GM18517 (cell line): ENCODE measurements around the gene RBSN.
"Not testable (repeated sequence)": the region's sequence is repeated elsewhere in the genome, so short reads cannot be mapped to it uniquely, and the experiment has no call there.

ENCODE experiments used
- ATAC-seq: cut with Tn5 transposase; IDR thresholded peaks from one replicate; pipeline ENCODE4 v1.9.1; 2021; ENCODE audit warnings: mild to moderate bottlenecking, moderate library complexity; ENCODE audit not compliant: unreplicated experiment

The RBSN gene

DNA sequence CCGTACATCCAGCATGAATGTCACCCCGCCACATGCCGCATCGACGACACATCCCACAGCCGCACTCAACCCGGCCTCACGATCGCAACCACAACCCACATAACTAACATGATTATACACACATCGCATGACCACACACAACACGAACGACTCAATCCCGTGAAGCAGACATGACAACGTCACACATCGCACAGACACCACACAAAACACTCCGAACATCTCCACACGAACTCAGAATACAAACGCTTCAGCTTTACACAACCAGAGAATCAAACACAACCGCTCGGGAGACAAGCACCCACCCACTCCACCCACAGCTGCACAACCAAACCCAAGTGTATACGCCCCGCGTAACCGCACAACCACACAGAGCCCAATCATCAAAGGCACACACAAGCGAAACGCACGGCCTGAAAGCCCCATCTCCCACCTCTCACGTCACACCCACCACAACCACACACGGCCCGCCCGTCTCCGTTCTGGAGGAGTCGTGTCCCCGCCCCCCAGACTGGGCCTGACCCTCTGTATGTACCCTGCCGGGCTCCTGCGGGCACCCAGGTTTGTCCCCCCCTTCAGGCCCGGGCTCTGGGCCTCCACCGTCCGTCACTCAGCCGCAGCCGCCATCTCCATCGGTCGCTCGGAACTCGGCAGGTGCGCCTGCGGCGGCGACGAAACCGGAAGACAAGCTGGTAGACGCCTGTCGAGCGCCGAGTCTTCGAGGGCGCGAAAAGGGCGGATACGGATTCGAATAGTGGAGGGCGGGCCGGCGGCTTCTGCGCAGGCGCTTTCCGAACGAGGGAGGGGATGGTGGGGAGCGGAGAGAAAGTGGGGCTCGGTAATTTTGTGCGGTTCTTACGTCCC lies at the start of gene RBSN:
Gene RBSN, minus strand, starts transcription at position 646 of the 861 bp plus-strand sequence. CDS start 3,028 bp downstream, outside the sequence.
- peak; percentile 80 for ATAC-seq

DNA sequence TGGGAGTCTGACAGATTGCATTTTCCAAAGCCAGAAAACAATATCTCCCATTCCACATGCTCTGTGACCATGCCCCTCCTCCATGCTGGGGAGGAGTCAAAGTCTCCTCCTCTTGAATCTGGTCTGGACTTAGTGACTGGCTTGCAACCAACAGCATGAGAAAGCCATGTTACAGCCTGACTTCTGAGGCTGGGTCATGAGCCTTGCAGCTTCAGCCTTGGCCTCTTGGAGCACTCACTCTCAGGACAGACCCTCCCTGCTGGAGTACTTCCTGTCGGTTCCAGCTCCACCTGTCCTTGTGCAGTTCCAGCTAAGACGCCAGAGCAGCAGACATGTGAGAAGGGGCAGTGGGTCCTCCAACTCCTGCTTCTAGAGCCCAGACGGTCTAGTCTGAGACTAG lies 49.7 kb upstream of the RBSN start:
- ATAC-seq, result no peak

DNA sequence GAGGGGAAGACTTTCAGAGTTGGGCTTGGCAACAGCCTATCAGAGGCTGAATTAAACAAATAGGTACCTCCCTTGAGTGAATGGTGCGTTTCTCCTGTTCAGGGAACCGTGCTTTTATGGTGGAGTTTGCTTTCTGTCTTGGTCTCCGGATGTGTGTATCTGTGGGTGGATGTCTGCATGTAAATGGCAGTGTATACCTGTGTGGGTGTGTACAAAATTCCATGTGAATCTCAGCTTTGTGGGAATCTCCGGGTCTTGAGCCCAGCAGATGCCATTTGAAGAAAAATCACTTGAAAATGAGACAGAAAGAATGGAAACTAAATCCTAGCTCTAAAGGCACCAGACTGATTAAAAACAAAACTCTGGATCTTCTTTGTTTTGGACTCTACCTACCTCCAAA lies 37.9 kb upstream of the RBSN start:
- ATAC-seq, result not testable (repeated sequence)

DNA sequence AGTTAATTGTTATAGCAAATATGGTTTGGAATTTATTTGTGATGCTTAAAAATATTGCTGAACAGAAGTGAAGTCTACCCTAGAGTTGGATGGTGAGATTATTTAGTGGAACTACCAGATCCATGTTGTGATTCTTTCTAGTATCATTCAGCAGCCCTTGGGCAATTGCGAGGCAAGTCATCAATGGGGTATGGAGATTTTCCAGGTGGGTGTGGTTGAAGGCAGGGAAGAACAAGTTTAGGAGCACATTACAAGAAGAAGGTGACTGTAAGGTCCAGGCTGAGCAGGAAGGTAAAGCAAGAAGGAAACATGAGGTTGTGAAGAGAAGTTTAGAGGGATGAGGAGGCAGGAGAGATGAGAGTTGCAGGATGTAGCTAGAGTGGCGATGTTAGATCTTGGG lies 36.0 kb upstream of the RBSN start:
- ATAC-seq, result not testable (repeated sequence)

DNA sequence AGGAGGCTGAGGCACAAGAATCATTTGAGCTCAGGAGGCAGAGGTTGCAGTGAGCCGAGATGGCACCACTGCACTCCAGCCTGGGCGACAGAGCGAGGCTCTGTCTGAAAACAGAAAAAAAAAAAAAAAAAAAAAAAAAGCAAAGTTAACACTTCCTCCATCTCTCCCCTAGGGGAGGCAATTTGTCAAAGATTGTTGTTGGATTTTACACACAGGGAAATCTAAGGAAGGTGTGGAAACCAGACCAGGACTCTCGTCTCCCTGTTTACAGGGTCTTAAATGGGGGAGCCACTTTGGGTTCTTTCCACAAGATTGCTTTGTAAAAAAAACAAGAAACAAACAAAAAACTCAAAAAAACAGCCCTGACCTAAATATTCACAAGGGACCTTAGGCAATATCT lies 29.5 kb upstream of the RBSN start:
- ATAC-seq, result not testable (repeated sequence)

DNA sequence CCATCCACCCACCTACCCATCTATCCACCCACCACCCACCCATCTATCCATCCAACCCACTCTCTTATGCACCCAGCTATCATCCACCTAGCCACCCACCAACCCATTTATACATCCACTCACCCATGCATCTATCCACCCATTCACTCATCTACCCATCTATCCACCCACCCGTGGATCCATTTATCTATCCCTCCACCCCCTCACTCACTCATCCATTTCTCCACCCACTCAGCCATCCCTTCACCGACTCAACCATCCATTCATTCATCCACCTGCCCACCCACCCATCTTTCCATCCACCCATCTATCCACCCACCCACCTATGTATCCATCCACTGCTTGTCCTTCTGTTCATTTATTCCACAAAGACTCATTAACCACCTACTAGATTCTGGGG lies 28.0 kb upstream of the RBSN start:
- ATAC-seq, result not testable (repeated sequence)

DNA sequence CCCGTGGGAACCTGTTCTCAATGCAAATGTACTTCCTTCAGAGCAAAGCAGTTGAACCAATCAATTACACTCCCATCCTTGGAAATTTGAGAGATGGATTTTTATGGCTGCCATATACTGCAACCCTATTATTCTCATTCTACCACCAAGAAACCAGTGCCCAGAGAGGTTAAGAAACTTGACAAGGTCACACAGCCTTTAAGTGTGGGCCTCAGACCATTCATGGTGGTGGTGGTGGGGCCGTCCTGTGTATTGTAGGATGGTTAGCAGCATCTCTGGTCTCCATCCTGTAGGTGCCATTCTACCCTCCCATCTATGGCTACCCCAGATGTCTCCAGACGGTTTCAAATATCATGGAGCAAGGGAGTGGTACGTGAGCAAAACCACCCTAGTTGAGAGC lies 23.4 kb upstream of the RBSN start:
- ATAC-seq, result no peak

DNA sequence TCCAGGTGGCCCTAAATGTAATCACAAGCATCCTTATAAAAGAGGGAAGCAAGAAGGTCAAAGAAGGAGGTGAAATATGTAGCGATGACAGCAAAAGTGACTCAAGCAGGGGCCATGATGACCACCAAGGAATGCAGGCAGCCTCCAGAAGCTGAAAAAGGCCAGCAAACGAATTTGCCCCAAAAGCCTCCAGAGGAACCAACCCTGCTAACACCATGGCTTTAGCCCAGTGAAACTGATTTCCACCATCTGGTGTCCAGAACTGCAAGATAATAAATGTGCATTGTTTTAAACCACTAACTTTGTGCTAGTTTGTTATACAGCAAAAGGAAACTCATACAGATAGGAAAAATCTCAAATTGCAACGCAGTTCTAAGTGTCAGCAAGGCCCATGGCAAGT lies 23.0 kb upstream of the RBSN start:
- ATAC-seq, result no peak

DNA sequence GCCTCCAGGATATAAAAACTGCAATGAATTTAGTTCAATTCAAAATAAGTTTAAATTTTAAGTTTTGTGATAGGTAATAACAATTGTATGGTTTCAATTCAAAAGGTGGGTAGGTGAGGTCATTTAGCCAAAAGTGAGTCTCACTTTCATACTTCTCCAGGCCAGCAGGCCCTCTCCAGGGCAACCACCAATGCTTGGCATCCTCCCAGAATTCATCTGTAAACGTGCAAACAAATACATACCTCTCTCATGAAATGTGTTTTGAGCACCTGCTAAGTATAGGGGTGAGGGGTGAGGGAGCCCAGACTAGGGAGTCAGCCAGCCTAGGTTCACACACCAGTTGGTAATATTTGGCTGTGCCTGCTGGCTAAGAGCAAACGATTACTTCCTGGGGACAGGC lies 22.0 kb upstream of the RBSN start:
- no peak for ATAC-seq

DNA sequence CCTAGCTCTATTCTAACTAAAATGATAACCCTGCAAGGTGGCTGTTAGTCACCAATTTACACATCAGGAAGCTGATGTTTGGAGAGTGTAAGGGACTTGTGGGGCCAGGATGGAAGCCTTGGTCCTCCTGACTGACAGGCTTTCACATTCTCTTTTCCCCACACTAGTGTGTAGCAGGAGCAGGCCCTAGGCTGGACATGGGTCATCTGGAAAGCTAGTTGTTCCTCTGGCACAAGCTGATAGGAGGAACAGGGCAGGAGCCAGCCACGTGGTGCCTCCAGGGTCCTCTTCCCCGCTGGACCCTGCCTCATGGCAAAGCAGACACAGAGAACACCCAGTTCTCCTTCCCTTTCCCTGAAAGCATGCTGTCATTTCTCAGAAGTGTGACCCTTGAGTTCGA lies 18.1 kb upstream of the RBSN start:
- ATAC-seq, result no peak

DNA sequence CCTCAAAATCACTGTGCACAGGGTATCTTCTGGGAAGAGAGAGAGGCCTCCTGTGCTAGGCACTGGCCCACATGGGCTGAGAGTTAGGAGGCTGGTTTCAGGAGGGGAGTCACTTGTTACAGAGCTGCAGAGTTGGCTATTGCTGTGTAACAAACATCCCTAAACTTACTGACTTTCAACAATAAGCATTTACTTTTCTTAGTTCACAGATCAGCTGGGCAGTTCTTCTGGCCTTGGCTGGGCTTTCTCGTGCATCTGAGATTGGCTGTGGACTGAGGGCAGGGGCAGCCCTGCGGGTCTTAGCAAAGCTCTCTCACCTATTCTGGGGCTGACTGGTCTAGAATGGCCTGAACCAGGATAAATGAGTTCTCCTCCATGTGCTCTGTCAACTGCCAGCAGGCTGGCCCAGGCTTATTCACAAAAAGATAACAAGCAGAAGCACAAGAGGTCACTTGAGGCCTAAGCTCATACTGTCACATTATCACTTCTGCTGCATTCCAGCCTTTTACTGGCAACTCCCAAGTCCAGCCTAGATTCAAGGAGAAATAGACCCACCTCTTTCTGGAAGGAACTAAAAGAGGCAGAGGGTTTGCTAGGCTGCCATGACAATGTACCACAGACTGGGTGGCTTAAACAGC lies 17.2 kb upstream of the RBSN start:
- no peak for ATAC-seq

DNA sequence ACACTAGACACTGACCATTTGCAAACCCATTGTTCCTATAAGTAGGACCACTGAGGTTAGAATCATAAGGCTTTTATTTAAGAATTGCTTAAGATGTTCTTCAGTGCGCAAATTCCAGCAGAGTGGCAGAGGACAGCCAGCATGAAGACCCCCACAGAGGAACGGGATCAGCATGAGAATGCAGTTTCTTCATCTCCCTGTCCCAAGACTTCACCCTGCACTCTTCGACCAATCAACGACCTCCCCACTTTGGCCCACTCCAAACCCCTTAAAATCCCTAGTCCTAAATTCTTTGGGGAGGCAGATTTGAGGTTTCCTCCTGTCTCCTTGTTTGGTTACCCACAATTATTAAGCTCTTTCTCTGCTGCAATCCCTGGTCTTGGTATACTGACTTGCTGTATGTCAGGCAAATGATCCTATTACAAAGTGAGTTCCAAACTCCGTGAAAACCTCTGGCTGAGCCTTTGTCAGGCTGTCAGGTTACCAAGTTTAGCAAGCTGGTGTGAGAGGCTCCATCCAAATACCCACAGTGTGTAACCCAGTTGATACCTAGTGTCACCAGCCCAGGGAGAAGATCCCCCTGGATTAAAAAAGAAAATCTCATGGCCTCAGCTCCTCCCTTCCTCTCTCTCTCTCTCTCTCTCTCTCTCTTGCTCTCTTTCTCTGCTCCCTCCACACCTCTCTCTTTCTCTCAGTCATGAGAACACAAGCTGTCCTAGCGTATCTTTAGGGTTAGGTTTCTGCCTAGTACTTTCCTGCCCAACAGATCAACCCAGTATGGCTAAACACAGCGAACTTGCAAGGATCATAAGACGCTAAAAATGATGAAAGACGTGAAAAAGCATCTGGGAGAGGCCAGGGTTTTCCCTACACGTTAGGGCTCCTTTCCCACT lies 15.8 kb upstream of the RBSN start:
- no peak for ATAC-seq

DNA sequence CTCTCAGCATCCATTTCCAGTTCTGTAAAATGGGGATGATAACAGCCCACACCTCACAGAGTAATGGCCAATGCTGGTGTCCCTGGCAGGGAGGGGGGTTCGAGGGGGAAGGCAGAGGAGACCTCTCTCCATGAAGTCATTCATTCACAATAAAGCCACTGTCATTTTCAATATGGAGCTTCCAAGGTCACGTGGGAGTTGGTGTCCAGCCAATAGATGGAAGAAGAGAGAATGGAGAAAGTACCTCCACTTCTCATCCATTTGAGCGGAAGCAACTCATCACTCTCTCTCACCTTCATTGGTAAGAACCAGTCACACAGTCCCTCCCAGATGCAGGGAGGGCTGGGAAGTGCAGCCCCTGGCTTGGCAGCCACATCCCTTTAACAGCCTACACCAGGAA lies 14.9 kb upstream of the RBSN start:
- no peak for ATAC-seq

DNA sequence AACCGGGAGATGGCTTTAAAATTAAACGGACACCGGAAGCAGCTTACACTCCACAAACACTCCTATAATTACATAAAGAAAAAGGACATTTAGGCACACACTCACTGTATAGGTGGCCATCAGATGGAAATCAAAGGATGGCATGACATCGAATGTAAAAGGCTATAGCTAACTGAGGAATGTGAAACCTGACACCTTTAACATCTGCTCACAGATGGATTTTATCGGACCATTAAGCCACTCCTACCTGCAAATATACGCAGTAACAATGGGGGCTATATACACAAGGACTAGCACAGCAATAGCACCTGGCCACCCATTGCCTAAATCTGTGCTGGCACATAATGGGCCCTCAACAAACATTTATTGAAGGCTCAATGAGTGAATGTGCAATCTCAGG lies 14.5 kb upstream of the RBSN start:
- ATAC-seq, result no peak

DNA sequence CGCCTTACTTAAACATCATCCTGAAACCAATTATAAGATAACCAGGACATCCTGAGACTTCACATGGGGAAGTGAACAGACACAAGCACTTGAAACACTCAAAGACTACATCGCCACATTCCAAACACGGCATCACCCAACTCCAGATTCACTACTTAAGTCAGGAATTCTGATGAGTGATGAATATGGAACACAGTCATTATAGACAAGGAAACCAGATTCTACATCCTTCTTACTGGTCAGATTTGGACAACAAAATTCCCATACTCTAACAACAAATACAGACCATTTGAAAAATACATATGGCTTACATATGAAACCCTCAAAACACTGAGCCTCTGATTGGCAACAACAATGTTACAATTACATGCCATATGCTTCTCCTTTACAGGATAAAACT lies 13.1 kb upstream of the RBSN start:
- ATAC-seq, result no peak

DNA sequence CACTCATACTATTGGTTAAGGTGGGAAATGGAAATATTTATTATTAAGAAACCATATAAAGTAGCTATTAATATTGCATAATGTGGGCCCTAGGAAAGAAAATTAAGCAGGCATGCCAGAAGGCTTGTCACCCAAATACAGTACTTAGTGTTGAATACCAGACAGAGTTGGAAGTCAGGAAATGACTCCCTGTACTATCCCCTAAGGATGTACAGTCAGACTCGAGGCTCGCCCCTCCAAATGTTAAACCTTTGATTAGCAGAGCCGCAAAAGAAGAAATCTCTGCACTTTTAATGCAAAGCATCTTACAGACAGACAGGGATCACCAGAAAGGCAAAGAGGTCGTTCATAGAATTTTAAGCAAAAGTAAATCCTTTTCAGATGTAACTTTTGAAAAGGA lies 11.3 kb upstream of the RBSN start:
- ATAC-seq, result no peak

DNA sequence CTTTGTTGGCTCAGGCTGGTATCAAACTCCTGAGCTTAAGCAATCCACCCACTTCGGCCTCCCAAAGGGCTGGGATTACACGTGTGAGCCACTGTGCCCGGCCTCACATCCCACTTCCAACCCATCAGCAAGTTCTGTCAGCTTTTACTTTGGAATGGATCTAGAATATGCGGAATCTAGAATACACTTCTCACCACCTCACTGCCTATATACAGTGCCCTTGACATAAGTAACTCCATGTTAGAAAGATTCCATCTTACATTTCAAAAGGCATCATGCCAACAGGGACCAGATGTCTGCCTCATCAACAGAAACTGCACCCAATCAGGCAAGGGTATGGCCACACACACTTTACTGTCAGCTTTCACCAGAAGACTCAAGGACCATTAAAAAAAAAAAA lies 9.9 kb upstream of the RBSN start:
- no peak for ATAC-seq

DNA sequence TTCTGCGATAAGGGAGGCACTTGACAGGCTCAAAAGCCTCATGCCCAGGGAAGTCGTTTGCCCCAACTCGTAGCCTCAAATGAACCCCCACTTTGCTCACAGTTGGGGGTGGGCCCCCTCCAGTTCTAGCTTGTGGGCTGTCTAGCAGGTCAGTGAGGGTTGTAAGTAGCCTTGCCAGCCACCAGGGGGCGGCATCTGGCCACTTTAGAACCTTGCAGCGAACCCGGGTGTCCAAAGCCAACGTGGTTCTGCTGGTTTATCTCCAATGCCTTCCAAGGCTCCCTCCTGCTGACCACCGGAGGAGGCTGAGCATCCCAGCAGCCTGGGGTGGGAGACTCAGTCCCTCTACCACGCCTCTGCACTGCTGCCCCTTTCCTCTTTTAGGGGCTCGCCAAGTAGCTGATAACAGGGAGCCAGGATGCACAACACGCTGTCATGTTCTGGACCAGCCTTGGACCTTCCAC lies 9.2 kb upstream of the RBSN start:
- ATAC-seq, result no peak

DNA sequence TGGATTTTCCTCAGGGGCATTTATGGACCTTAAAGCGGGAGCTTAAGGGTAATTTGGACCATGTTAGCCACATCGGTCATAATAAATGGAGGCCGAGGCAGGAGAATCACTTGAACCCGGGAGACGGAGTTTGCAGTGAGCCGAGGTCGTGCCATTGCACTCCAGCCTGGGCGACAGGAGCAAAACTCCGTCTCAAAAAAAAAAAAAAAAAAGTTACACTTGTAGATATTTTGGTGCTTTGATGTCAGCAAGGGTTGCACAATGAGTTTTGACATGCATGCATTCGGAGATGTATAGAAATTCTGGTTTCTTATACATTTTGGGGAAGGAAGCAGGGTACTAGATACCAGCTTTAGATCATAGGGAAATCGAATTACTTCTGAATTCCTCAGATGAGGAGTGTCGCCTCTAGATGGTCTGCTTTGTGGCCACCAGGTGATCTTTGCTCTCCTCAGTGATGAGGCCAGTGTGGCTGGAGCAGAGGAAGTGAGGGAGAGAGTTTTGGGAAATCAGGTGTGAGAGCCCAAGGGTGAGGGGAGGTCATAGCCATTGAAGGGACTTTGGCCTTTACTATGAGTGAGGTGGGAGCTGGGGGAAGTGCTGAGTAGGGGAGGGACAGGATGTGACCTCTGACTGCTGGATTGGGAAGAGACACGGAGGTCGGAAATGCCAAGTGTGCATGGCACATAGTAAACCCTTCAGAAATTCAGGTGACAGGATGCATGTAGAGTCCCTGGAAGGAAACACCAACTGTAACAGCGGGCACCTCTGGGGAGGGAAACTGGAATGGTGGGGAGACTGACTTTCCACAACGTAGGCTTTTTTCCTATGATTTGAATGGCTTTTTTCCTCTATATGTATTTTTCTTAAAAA lies 8.4 kb upstream of the RBSN start:
- ATAC-seq, result no peak

DNA sequence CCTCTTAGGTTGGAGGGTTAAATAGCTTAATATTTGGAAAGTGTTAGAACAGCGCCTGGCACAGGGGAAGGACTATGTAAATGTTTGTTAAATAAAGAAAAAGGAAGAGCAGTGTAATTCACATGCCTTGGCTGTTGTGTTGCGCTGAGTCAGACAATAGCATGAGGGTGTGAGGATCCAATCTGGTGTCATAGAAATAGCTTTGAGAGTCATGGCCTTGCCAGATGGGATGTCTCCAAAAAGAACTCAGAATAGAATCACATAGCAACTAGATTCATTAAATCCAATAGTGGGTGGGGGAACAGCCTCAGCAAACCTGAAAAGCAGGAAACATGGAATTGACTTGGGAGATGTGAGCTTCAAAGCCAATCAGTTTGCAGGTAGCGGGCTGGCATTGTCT lies 3.9 kb upstream of the RBSN start:
- ATAC-seq, result no peak
